ENCODE data around the gene B3GNT2.

DNA sequence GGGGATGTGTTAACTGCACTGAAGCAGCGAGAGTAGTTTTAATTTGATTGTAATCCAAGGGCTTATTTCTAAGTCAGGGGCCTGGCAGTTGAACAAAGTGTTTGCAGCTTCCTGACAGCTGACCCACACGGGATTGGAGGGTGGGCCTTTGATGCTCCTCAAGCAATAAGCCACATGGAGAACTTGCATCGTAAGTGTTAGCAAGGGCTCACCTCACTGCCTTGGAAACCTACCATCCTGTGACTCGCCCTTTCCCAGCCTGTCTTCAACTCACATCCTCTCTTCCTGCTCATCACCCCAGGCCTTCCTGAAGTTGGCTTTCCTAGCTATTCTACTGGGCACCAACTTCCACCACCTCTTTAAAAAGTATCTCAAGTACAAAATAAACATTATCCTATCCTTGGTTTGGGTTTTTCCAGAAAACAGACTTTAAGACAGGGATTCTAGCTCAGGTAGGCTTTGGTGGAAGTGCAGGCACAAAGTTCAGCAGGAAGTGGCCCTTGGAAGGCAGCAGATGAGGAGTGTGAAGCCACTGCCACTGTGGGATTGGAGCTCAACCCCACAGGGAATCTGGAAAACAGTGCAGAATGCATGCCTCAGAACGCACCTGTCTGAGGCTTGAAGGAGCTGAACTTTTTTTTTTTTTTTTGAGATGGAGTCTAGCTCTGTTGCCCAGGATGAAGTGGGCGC is 31.6 kb downstream of the B3GNT2 start:
- TF ChIP-seq CTCF (IDR thresholded peaks at IDR 0.05; ENCODE audit: low read length) (no peak), EZH2phosphoT487 (IDR thresholded peaks at IDR 0.05; ENCODE audit: low read length) (no peak)

All from MM.1S (cell line).